ENCODE data around the gene FANCD2.

GRCh38 chr3:10099041-10099440 is 72.8 kb downstream of the FANCD2 start:
- TF ChIP-seq POLR2AphosphoS5 (IDR thresholded peaks at IDR 0.05; ENCODE audit: low read depth, low read length) (no peak), POLR2A (IDR thresholded peaks at IDR 0.05; ENCODE audit: low read depth, low read length) (no peak)

All from GM12892 (cell line).